MM.1S (cell line): ENCODE results near the gene SLC35F3.

Source experiments
- DNase-seq: peaks from one replicate; pipeline ENCODE4 v3.0.0-alpha.2; 2015
- H2AFZ ChIP-seq: fragments of 300-600 bp; sonication (generic); 2 replicates; pipeline ENCODE4 v1.6.0; 2016; ENCODE audit warnings: antibody characterized with exemption, low read length
- H3F3A ChIP-seq: fragments of 300-600 bp; sonication (generic); 2 replicates; pipeline ENCODE4 v1.6.1; 2016; ENCODE audit warnings: mild to moderate bottlenecking, antibody characterized with exemption, low read length, moderate library complexity, mixed read lengths; ENCODE audit not compliant: insufficient read depth
- H3K27ac ChIP-seq: fragments of 300-600 bp; sonication (generic); 2 replicates; pipeline ENCODE4 v1.5.1; 2016; ENCODE audit warnings: mild to moderate bottlenecking, low read length
- H3K27me3 ChIP-seq: fragments of 300-600 bp; sonication (generic); replicated peaks from 2 replicates; pipeline ENCODE4 v1.6.0; 2016; ENCODE audit warnings: low read length; ENCODE audit not compliant: insufficient read depth
- H3K36me3 ChIP-seq: fragments of 300-600 bp; sonication (generic); replicated peaks from 2 replicates; pipeline ENCODE4 v1.6.1; 2016; ENCODE audit warnings: mild to moderate bottlenecking, low read length, mixed read lengths; ENCODE audit not compliant: insufficient read depth
- H3K4me1 ChIP-seq: fragments of 300-600 bp; sonication (generic); 2 replicates; pipeline ENCODE4 v1.6.1; 2016; ENCODE audit warnings: low read length, mixed read lengths
- H3K4me2 ChIP-seq: fragments of 300-600 bp; sonication (generic); 2 replicates; pipeline ENCODE4 v1.6.0; 2016; ENCODE audit warnings: low read depth, low read length
- H3K4me3 ChIP-seq: fragments of 300-600 bp; sonication (generic); 2 replicates; pipeline ENCODE4 v1.5.1; 2016; ENCODE audit warnings: low read length, mixed read lengths
- H3K79me2 ChIP-seq: fragments of 300-600 bp; sonication (generic); 2 replicates; pipeline ENCODE4 v1.6.1; 2016; ENCODE audit warnings: mixed run types, low read length, mixed read lengths
- H3K9ac ChIP-seq: fragments of 300-600 bp; sonication (generic); 2 replicates; pipeline ENCODE4 v1.6.1; 2016; ENCODE audit warnings: low read length, mixed read lengths
- H3K9me2 ChIP-seq: fragments of 300-600 bp; sonication (generic); replicated peaks from 2 replicates; pipeline ENCODE4 v1.6.1; 2016; ENCODE audit warnings: mild to moderate bottlenecking, low read length, mixed read lengths; ENCODE audit not compliant: insufficient read depth
- H3K9me3 ChIP-seq: fragments of 300-600 bp; sonication (generic); replicated peaks from 2 replicates; pipeline ENCODE4 v1.6.1; 2016; ENCODE audit warnings: mild to moderate bottlenecking, low read length, mixed read lengths; ENCODE audit not compliant: insufficient read depth
- H4K20me1 ChIP-seq: fragments of 300-600 bp; sonication (generic); 2 replicates; pipeline ENCODE4 v1.6.1; 2016; ENCODE audit warnings: mild to moderate bottlenecking, low read length, moderate library complexity, mixed read lengths; ENCODE audit not compliant: insufficient read depth
- EZH2 ChIP-seq: fragments of 300-600 bp; sonication (generic); optimal IDR thresholded peaks from 2 replicates; pipeline ENCODE3; 2017; ENCODE audit warnings: low read depth, mild to moderate bottlenecking, antibody characterized with exemption, low read length, mixed read lengths
- EZH2phosphoT487 ChIP-seq: fragments of 300-600 bp; sonication (generic); IDR thresholded peaks from 2 replicates; pipeline ENCODE4 v1.6.1; 2018; ENCODE audit warnings: antibody characterized with exemption, low read length
- TF ChIP-seq, protein P1 (sequence below): fragments of 300-600 bp; sonication (generic); IDR thresholded peaks from 2 replicates; pipeline ENCODE4 v1.5.1; 2016; ENCODE audit warnings: antibody characterized with exemption, low read length, mixed read lengths

Gene SLC35F3

DNA sequence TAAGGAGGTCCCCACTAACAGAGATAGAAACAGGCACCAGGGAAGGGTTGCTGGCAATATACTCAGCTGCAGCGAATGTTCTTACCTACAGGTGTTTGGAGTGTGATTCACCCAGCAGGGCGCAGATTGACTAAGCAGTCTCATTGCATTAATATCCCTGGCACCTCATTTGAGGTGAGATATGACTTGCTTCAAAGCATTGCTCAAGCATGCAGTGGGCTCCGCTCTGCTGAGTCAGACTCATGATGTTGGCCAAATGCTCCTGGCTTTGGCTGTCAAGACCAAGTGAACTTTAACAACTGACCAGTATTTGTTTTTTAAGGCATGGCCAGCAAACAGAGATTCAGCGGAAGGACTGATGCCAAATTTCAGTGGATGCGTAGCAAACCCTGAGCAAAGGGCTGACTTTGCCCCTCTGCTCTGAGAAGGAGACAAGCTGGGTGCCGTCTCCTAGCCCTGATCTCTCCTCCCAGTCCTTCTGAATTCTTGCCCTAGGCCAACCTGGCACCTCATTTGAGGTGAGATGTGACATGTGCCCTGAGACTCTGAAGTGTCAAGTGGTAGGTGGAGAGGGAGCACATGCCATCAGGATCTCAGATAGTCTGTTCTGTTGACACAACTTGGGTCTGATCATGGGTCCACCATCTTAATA, 281.7 kb downstream of the SLC35F3 start:
- Histone ChIP-seq H3K27ac (no peak overlapping the region), H3K4me1 (no peaks in the 10 kb centered on the region), H3F3A (no peaks in the 10 kb centered on the region), H3K27me3 (no peaks in the 10 kb centered on the region), H3K4me2 (no peak overlapping the region), H3K9me2 (no peaks in the 10 kb centered on the region), H3K9ac (no peak overlapping the region), H2AFZ (no peak overlapping the region), H3K4me3 (no peak overlapping the region), H3K79me2 (no peaks in the 10 kb centered on the region), H3K36me3 (no peaks in the 10 kb centered on the region), H4K20me1 (no peaks in the 10 kb centered on the region), H3K9me3 (no peaks in the 10 kb centered on the region)
- DNase-seq = no peak
- TF ChIP-seq EZH2 (no peak), EZH2phosphoT487 (no peak)
- TF ChIP-seq, protein P1, sequence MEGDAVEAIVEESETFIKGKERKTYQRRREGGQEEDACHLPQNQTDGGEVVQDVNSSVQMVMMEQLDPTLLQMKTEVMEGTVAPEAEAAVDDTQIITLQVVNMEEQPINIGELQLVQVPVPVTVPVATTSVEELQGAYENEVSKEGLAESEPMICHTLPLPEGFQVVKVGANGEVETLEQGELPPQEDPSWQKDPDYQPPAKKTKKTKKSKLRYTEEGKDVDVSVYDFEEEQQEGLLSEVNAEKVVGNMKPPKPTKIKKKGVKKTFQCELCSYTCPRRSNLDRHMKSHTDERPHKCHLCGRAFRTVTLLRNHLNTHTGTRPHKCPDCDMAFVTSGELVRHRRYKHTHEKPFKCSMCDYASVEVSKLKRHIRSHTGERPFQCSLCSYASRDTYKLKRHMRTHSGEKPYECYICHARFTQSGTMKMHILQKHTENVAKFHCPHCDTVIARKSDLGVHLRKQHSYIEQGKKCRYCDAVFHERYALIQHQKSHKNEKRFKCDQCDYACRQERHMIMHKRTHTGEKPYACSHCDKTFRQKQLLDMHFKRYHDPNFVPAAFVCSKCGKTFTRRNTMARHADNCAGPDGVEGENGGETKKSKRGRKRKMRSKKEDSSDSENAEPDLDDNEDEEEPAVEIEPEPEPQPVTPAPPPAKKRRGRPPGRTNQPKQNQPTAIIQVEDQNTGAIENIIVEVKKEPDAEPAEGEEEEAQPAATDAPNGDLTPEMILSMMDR = no peak

GRCh38 chr1:234188454-234188792, 283.9 kb downstream of the SLC35F3 start:
- no peak for DNase-seq
- Histone ChIP-seq H3K36me3 (no peaks in the 10 kb centered on the region), H4K20me1 (no peaks in the 10 kb centered on the region), H3K27me3 (no peaks in the 10 kb centered on the region), H3K9ac (no peak overlapping the region), H3K4me3 (no peak overlapping the region), H3K79me2 (no peaks in the 10 kb centered on the region), H2AFZ (no peak overlapping the region), H3K4me2 (no peak overlapping the region), H3K27ac (no peak overlapping the region), H3F3A (no peaks in the 10 kb centered on the region), H3K9me3 (no peaks in the 10 kb centered on the region), H3K9me2 (no peaks in the 10 kb centered on the region), H3K4me1 (no peaks in the 10 kb centered on the region)
- TF ChIP-seq EZH2phosphoT487 = no peak
- TF ChIP-seq EZH2 = no peak
- TF ChIP-seq, protein P1 = peak; percentile 19; the same call in 1 of the 2 replicates

- Histone ChIP-seq H3K27me3 (no peaks in the 10 kb centered on the region), H3K4me3 (no peak overlapping the region), H3K9me3 (no peaks in the 10 kb centered on the region), H3K79me2 (no peaks in the 10 kb centered on the region), H3F3A (no peaks in the 10 kb centered on the region), H3K27ac (no peak overlapping the region), H4K20me1 (no peaks in the 10 kb centered on the region), H3K9ac (no peak overlapping the region), H3K9me2 (no peaks in the 10 kb centered on the region), H3K36me3 (no peaks in the 10 kb centered on the region), H3K4me1 (no peaks in the 10 kb centered on the region), H2AFZ (no peak overlapping the region), H3K4me2 (no peak overlapping the region)
- no peak for DNase-seq
- TF ChIP-seq EZH2phosphoT487 = no peak
- TF ChIP-seq, protein P1 = no peak
- no peak for TF ChIP-seq EZH2
Measured at GRCh38 chr1:234197839-234198238, 293.4 kb downstream of the SLC35F3 start.
